Testis (tissue), 2 donors: ENCODE results near the gene ANTXRL.

Experiments used
- POLR2A ChIP-seq: fragments of 450-650 bp; IDR thresholded peaks from one replicate; pipeline ENCODE4 v1.6.1; 2017; ENCODE audit warnings: antibody characterized with exemption, mild to moderate bottlenecking, moderate library complexity
- TF ChIP-seq, protein P1 (sequence below), 3 experiments: fragments of 450-650 bp in 2 of 3; fragments of 200-600 bp in 1 of 3; sonication (generic) in 1 of 3; IDR thresholded peaks; one replicate each; pipeline ENCODE4 v1.5.1; 2016 to 2019; ENCODE audit warnings: antibody characterized with exemption in 3 of 3, mild to moderate bottlenecking in 2 of 3, moderate library complexity in 1 of 3

DNA sequence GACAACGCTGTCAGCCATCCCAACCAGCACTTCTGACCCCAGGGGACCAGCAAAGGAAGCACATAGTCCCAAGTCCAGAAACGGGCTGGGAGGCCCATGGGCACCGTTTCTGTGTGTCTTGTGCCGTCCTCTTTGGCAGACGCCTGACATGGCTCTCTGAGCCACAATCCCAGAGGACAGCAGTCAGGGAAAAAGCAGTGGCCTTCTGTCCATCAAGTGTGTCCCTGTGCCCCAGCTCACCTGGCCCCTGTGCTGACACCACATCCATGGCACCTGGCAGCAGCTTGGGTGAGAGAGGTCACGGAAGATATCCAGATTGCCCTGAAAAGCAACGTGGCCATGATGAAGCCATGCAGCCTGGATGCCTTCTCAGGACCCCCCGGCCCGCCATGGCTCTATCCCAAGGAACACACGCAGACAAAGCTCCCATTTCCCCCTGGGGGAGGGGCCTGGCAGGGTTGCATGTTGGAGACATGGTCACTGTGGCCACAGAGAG, 38.1 kb upstream of the ANTXRL start:
- TF ChIP-seq, protein P1, sequence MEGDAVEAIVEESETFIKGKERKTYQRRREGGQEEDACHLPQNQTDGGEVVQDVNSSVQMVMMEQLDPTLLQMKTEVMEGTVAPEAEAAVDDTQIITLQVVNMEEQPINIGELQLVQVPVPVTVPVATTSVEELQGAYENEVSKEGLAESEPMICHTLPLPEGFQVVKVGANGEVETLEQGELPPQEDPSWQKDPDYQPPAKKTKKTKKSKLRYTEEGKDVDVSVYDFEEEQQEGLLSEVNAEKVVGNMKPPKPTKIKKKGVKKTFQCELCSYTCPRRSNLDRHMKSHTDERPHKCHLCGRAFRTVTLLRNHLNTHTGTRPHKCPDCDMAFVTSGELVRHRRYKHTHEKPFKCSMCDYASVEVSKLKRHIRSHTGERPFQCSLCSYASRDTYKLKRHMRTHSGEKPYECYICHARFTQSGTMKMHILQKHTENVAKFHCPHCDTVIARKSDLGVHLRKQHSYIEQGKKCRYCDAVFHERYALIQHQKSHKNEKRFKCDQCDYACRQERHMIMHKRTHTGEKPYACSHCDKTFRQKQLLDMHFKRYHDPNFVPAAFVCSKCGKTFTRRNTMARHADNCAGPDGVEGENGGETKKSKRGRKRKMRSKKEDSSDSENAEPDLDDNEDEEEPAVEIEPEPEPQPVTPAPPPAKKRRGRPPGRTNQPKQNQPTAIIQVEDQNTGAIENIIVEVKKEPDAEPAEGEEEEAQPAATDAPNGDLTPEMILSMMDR (IDR thresholded peaks at IDR 0.05), result no peak
- no peak for TF ChIP-seq POLR2A
